ENCODE results near the gene METTL8. TPM values are rescaled to one million over a fixed set of nuclear protein-coding genes. Genes with fewer than 3 reads are reported as not detected.
"Not testable (repeated sequence)": the region's sequence is repeated elsewhere in the genome, so short reads cannot be mapped to it uniquely, and the experiment has no call there.

The METTL8 gene
- total and polyA plus RNA-seq, 11 donors, result 4.2 to 18.5 (median 9.0) TPM

DNA sequence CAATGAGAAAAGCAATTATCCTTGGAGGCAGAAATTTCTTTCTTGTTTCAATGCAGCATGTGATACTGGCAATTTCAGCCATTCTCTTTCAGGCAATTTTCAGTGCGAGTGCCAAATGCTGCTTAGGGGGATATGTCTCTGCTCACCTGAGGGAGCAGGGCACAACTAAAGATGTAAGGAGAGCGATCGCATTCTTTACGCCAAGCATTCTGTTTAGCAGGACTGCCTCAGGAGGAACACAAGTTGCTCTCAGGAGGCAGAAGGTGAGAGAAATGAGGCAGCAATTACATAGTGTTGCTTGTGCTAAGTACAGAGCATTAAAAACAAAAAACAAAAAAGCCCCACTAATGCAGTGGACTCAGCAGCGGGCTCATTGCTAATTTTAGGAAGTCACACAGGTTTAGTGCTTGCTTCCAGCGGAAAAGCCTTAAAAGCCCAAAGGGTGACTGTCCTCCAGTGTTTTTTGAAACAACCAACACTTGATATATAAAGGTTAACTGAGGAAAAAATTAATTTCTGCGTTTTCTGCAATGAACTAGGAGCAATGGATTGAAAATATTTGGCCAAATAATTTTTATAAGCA, 116.9 kb downstream of the METTL8 start:
- Histone ChIP-seq H3K4me3 (no peak overlapping the region), H3K36me3 (no peaks in the 10 kb centered on the region), H3K27me3 (no peaks in the 10 kb centered on the region), H3K27ac (no peak overlapping the region), H3K4me1 (peaks cover 0 to 21% (median 3%) of the 10 kb centered on the region in 12 donors), H3K9me3 (peaks cover 0 to 8% (median 4%) of the 10 kb centered on the region in 12 donors)
- WGBS, 4 donors, result 79 to 87% (median 83%) methylated on average over 7 of the region's 7 CpGs
- no peak for ATAC-seq
- TF ChIP-seq POLR2A (IDR thresholded peaks at IDR 0.05), result no peak
- TF ChIP-seq, protein P1, sequence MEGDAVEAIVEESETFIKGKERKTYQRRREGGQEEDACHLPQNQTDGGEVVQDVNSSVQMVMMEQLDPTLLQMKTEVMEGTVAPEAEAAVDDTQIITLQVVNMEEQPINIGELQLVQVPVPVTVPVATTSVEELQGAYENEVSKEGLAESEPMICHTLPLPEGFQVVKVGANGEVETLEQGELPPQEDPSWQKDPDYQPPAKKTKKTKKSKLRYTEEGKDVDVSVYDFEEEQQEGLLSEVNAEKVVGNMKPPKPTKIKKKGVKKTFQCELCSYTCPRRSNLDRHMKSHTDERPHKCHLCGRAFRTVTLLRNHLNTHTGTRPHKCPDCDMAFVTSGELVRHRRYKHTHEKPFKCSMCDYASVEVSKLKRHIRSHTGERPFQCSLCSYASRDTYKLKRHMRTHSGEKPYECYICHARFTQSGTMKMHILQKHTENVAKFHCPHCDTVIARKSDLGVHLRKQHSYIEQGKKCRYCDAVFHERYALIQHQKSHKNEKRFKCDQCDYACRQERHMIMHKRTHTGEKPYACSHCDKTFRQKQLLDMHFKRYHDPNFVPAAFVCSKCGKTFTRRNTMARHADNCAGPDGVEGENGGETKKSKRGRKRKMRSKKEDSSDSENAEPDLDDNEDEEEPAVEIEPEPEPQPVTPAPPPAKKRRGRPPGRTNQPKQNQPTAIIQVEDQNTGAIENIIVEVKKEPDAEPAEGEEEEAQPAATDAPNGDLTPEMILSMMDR (IDR thresholded peaks at IDR 0.05), result no peak
- DNase-seq, result no peak
- intact Hi-C loops (cut with DNase I), result no loop called here

DNA sequence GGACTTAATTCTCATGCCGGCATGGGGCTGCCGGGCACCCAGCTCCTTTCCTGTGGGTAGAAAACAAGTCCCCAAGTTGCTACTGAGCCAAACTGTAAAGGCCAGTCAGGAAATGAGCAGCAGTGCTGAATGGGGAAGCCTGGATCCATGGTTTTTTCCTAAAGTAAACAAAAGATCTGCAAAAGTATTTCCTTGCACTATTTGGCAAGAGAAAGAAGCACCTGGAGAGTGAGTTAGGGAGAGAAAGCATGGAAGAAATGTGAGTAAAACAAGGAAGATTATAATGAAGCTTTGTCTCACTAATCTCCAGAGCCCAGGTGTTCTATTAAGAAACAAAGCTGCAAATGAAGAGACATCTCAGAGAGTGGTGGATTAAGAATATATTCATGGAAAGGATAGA, 117.6 kb downstream of the METTL8 start:
- no peak overlapping the region for H3K27ac ChIP-seq
- intact Hi-C loops (cut with DNase I), result no loop called here
- no peaks in the 10 kb centered on the region for H3K36me3 ChIP-seq
- peaks cover 0 to 21% (median 3%) of the 10 kb centered on the region in 12 donors for H3K4me1 ChIP-seq
- DNase-seq (no peak), ATAC-seq (no peak)
- TF ChIP-seq, protein P1 (IDR thresholded peaks at IDR 0.05), result no peak
- no peak for TF ChIP-seq POLR2A (IDR thresholded peaks at IDR 0.05)
- H3K27me3 ChIP-seq, result no peaks in the 10 kb centered on the region
- no peak overlapping the region for H3K4me3 ChIP-seq
- peaks cover 0 to 14% (median 9%) of the 10 kb centered on the region in 12 donors for H3K9me3 ChIP-seq
- 31 to 44% (median 33%) methylated on average over 2 of the region's 2 CpGs for WGBS, 4 donors

DNA sequence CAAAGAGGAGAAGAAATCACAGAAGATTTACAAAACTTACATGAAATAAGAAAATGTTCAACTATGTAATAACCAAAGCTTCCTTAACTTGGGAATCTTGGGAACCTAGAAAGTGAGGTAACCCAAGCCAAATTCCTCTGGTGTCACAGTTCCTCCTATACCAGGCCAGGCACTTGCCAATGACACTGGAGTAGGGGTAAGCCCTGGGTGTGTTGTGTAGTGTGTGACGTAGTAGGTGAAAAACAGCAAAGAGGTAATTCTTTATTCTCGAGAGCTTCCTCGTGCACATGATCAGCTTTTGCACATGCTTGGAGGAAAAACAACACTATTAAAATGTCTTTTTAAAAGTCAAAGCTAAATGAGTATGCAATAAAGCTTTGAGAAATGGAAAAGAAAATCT, 118.0 kb downstream of the METTL8 start:
- intact Hi-C loops (cut with DNase I), result no loop called here
- no peak for ATAC-seq
- Histone ChIP-seq H3K4me3 (no peak overlapping the region), H3K4me1 (peaks cover 0 to 21% (median 3%) of the 10 kb centered on the region in 12 donors), H3K9me3 (peaks cover 0 to 17% (median 11%) of the 10 kb centered on the region in 12 donors), H3K27me3 (no peaks in the 10 kb centered on the region), H3K27ac (no peak overlapping the region), H3K36me3 (no peaks in the 10 kb centered on the region)
- no peak for DNase-seq
- TF ChIP-seq, protein P1 (IDR thresholded peaks at IDR 0.05), result no peak
- no peak for TF ChIP-seq POLR2A (IDR thresholded peaks at IDR 0.05)
- 60 to 67% (median 62%) methylated on average over 3 of the region's 3 CpGs for WGBS, 4 donors

DNA sequence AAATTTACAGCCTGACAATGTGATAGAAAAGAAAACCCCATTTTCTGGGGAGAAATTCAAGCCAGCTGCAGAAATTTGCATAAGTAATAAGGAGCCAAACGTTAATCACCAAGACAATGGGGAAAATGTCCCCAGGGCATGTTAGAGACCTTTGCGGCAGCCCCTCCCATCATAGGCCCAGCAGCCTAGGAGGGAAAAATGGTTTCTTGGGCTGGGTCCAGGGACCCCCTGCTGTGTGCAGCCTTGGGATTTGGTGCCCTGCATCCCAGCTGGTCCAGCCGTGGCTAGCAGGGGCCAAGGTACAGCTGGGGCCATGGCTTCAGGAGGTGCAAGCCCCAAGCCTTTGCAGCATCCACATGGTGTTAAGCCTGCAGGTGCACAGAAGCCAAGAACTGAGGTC, 121.6 kb downstream of the METTL8 start:
- ATAC-seq; H3K36me3 ChIP-seq; H3K4me3 ChIP-seq; H3K4me1 ChIP-seq; DNase-seq; intact Hi-C loops (cut with DNase I); H3K27me3 ChIP-seq; H3K27ac ChIP-seq: not testable (repeated sequence)
- whole genome bisulfite sequencing, 4 donors, result 85 to 91% (median 89%) methylated on average over 2 to 3 of the region's 3 CpGs
- peaks cover 0 to 19% (median 12%) of the 10 kb centered on the region in 12 donors for H3K9me3 ChIP-seq

DNA sequence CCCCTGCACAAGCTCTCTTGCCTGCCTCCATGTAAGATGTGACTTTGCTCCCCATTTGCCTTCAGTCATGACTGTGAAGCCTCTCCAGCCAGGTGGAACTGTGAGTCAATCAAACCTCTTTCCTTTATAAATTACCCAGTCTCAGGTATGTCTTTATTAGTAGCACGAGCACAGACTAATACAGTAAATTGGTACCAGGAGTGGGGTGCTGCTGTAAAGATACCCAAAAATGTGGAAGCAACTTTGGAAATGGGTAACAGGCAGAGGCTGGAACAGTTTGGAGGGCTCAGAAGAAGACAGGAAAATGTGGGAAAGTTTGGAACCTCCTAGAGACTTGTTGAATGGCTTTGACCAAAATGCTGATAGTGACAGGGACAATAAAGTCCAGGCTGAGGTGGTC, 122.2 kb downstream of the METTL8 start:
- H3K9me3 ChIP-seq, result peaks cover 0 to 23% (median 12%) of the 10 kb centered on the region in 12 donors
- H3K4me3 ChIP-seq; H3K27ac ChIP-seq; H3K4me1 ChIP-seq; H3K27me3 ChIP-seq; intact Hi-C loops (cut with DNase I); DNase-seq; ATAC-seq; H3K36me3 ChIP-seq: not testable (repeated sequence)
- 91 to 97% (median 94%) methylated on average over 1 of the region's 1 CpG for WGBS, 4 donors
